H1 (cell line): ENCODE results near the gene SYT2. TPM values are rescaled to one million over a fixed set of nuclear protein-coding genes. Genes with fewer than 3 reads are reported as not detected.

Experiments used
- CTCF ChIA-PET: fragments of 300-600 bp; sonication (Branson Sonifier 250); formaldehyde crosslinking; loops from one replicate; lab custom pipeline; 2021; ENCODE audit not compliant: partially characterized antibody; lab: Charles Lee
- POLR2A ChIA-PET: fragments of 300-600 bp; sonication (Branson Sonifier 250); formaldehyde crosslinking; loops from one replicate; lab custom pipeline; 2021; ENCODE audit warnings: inconsistent platforms; ENCODE audit not compliant: partially characterized antibody; lab: Charles Lee
- DNase-seq, 2 experiments: peaks; one replicate each; pipeline versions ENCODE4 v3.0.0 to v3.0.0-alpha.2; 2010 to 2022; ENCODE audit warnings: low spot score in 2 of 2, low read depth in 1 of 2, mixed read lengths in 1 of 2
- FAIRE-seq: peaks from 2 replicates; lab custom pipeline; 2011; peaks lifted over from hg19 to GRCh38; lab: Jason Lieb, UNC
- H2AFZ ChIP-seq: 2 replicates; pipeline ENCODE4 v1.8.1; 2012; ENCODE audit warnings: low read length, inconsistent platforms
- H2AK5ac ChIP-seq: 2 replicates; pipeline ENCODE4 v1.6.1; 2013; ENCODE audit warnings: low read depth, low read length
- H2BK120ac ChIP-seq: replicated peaks from 2 replicates; pipeline ENCODE3; 2013; ENCODE audit warnings: low read depth, low read length, inconsistent platforms
- H2BK12ac ChIP-seq: 2 replicates; pipeline ENCODE4 v1.6.1; 2013; ENCODE audit warnings: low read depth, low read length
- H2BK15ac ChIP-seq: 2 replicates; pipeline ENCODE4 v1.6.1; 2013; ENCODE audit warnings: low read length
- H2BK20ac ChIP-seq: 2 replicates; pipeline ENCODE4 v1.6.1; 2013; ENCODE audit warnings: low read length
- H2BK5ac ChIP-seq: 2 replicates; pipeline ENCODE4 v1.6.1; 2013; ENCODE audit warnings: low read depth, low read length
- H3K14ac ChIP-seq: 2 replicates; pipeline ENCODE4 v1.6.1; 2013; ENCODE audit warnings: inconsistent platforms; ENCODE audit not compliant: insufficient read length
- H3K18ac ChIP-seq: 2 replicates; pipeline ENCODE4 v1.6.1; 2013; ENCODE audit warnings: low read length; ENCODE audit errors: extremely low read depth
- H3K23ac ChIP-seq: 2 replicates; pipeline ENCODE4 v1.6.1; 2013; ENCODE audit warnings: inconsistent platforms; ENCODE audit not compliant: insufficient read length
- H3K23me2 ChIP-seq: 2 replicates; pipeline ENCODE4 v1.6.1; 2013; ENCODE audit warnings: low read depth, low read length
- H3K27ac ChIP-seq: 2 replicates; pipeline ENCODE4 v1.6.1; 2011; ENCODE audit warnings: low read depth, low read length, inconsistent platforms
- H3K27me3 ChIP-seq, 4 experiments: replicated peaks in 1 of 4; 1 replicate in 1 of 4; 2 replicates in 3 of 4; pipeline versions ENCODE4 v1.6.1 to v1.8.1; 2011 to 2013; ENCODE audit warnings: low read length in 3 of 4, mild to moderate bottlenecking in 3 of 4, inconsistent platforms in 2 of 4, mixed read lengths in 2 of 4, moderate library complexity in 1 of 4; ENCODE audit not compliant: control insufficient read depth in 3 of 4, insufficient read depth in 3 of 4; ENCODE audit errors: extremely low read depth in 1 of 4
- H3K36me3 ChIP-seq, 4 experiments: 2 replicates each; pipeline versions ENCODE4 v1.6.1 to v1.8.1; 2011 to 2013; ENCODE audit warnings: mild to moderate bottlenecking in 4 of 4, low read length in 3 of 4, moderate library complexity in 2 of 4, control low read depth in 1 of 4, inconsistent platforms in 1 of 4; ENCODE audit not compliant: insufficient read depth in 4 of 4, control insufficient read depth in 2 of 4
- H3K4ac ChIP-seq: replicated peaks from 2 replicates; pipeline ENCODE3; 2013; ENCODE audit warnings: low read length, low read depth, mixed read lengths, inconsistent platforms; ENCODE audit not compliant: insufficient read length
- H3K4me1 ChIP-seq, 4 experiments: replicated peaks in 1 of 4; 1 replicate in 1 of 4; 2 replicates in 3 of 4; pipeline versions ENCODE4 v1.6.1 to v1.8.1; 2011 to 2013; ENCODE audit warnings: low read length in 3 of 4, inconsistent platforms in 2 of 4, mixed read lengths in 1 of 4; ENCODE audit not compliant: insufficient read depth in 4 of 4, control insufficient read depth in 3 of 4
- H3K4me2 ChIP-seq, 2 experiments: 2 replicates each; pipeline versions ENCODE4 v1.6.1 to v1.8.1; 2011 to 2013; ENCODE audit warnings: low read depth in 2 of 2, low read length in 2 of 2, control low read depth in 1 of 2, inconsistent platforms in 1 of 2, mild to moderate bottlenecking in 1 of 2; ENCODE audit not compliant: insufficient read depth in 1 of 2
- H3K4me3 ChIP-seq, 4 experiments: fragments of 200-600, 300-600 bp in 1 of 4; sonication (generic), shearing (Covaris generic), sonication (Bioruptor Twin) in 1 of 4; 2 replicates each; pipeline versions ENCODE4 v1.5.1 to v1.8.1; 2011 to 2016; ENCODE audit warnings: low read length in 4 of 4, low read depth in 3 of 4, control low read depth in 2 of 4, inconsistent platforms in 2 of 4, mild to moderate bottlenecking in 2 of 4, mixed read lengths in 1 of 4, moderate library complexity in 1 of 4; ENCODE audit not compliant: insufficient read depth in 2 of 4; ENCODE audit errors: extremely low read depth in 1 of 4
- H3K56ac ChIP-seq: replicated peaks from 2 replicates; pipeline ENCODE3; 2013; ENCODE audit warnings: low read depth, mild to moderate bottlenecking, mixed read lengths, low read length, inconsistent platforms; ENCODE audit not compliant: insufficient read length
- H3K79me1 ChIP-seq: 2 replicates; pipeline ENCODE4 v1.6.1; 2013; ENCODE audit warnings: low read depth, low read length, control low read depth
- H3K79me2 ChIP-seq, 2 experiments: 2 replicates each; pipeline versions ENCODE4 v1.6.1 to v1.8.1; 2012 to 2013; ENCODE audit warnings: low read length in 2 of 2, mild to moderate bottlenecking in 2 of 2, inconsistent platforms in 1 of 2; ENCODE audit not compliant: insufficient read depth in 2 of 2, control insufficient read depth in 1 of 2
- H3K9ac ChIP-seq, 4 experiments: replicated peaks in 1 of 4; 1 replicate in 1 of 4; 2 replicates in 3 of 4; pipeline versions ENCODE4 v1.6.1 to v1.8.1; 2011 to 2013; ENCODE audit warnings: low read depth in 3 of 4, low read length in 3 of 4, control low read depth in 2 of 4, mild to moderate bottlenecking in 2 of 4, moderate library complexity in 2 of 4, inconsistent platforms in 1 of 4; ENCODE audit errors: extremely low read depth in 1 of 4
- H3K9me3 ChIP-seq, 2 experiments: 2 replicates each; pipeline versions ENCODE4 v1.6.1 to v1.8.1; 2012 to 2013; ENCODE audit warnings: mild to moderate bottlenecking in 2 of 2, moderate library complexity in 2 of 2, control low read depth in 1 of 2, inconsistent platforms in 1 of 2, low read depth in 1 of 2, low read length in 1 of 2, mixed read lengths in 1 of 2; ENCODE audit not compliant: insufficient read depth in 2 of 2
- H4K20me1 ChIP-seq, 2 experiments: replicated peaks in 1 of 2; 2 replicates each; pipeline versions ENCODE3 to v1.8.1; 2011 to 2013; ENCODE audit warnings: inconsistent platforms in 2 of 2, low read length in 2 of 2, mild to moderate bottlenecking in 1 of 2; ENCODE audit not compliant: insufficient read depth in 2 of 2, control insufficient read depth in 1 of 2
- H4K5ac ChIP-seq: 2 replicates; pipeline ENCODE4 v1.6.1; 2013; ENCODE audit warnings: low read length, low read depth, mixed read lengths, inconsistent platforms; ENCODE audit not compliant: insufficient read length
- H4K8ac ChIP-seq: 2 replicates; pipeline ENCODE4 v1.8.0; 2013; ENCODE audit warnings: mild to moderate bottlenecking, moderate library complexity, low read length, inconsistent platforms; ENCODE audit not compliant: insufficient read depth; ENCODE audit errors: extremely low read depth
- H4K91ac ChIP-seq: replicated peaks from 2 replicates; pipeline ENCODE3; 2013; ENCODE audit warnings: low read length, mixed read lengths, inconsistent platforms; ENCODE audit not compliant: insufficient read length
- KDM4A ChIP-seq: IDR thresholded peaks from one replicate; pipeline ENCODE4 v1.7.1; 2012; ENCODE audit warnings: low read depth, mild to moderate bottlenecking, moderate library complexity, low read length, inconsistent platforms; ENCODE audit not compliant: severe bottlenecking
- NANOG ChIP-seq: IDR thresholded peaks from 2 replicates; pipeline ENCODE4 v1.6.1; 2011; ENCODE audit warnings: low read length, low read depth, mild to moderate bottlenecking, inconsistent platforms; ENCODE audit not compliant: insufficient read depth, poor library complexity, severe bottlenecking
- WGBS, 2 experiments: shearing (Covaris generic) in 1 of 2; methylation state at CpG; one replicate each; pipeline versions ENCODE4 v1.1.6 to v1.1.7; 2013 to 2015; ENCODE audit warnings: low lambda C conversion rate in 2 of 2, mixed read lengths in 2 of 2, inconsistent platforms in 1 of 2, low coverage in 1 of 2, missing lambda C conversion rate in 1 of 2; ENCODE audit not compliant: insufficient replicate concordance in 2 of 2, insufficient coverage in 1 of 2, insufficient read length in 1 of 2; ENCODE audit errors: extremely low coverage in 1 of 2, missing lambda C conversion rate in 1 of 2; 5-methylcytosine and 5-hydroxymethylcytosine counted together
- polyA plus RNA-seq, 7 experiments: library from polyadenylated mRNA; depleted of rRNA in 3 of 7; stranded (reverse) in 5 of 7; unstranded in 2 of 7; fragments of >200 nt in 5 of 7; fragments of 200-250 nt in 2 of 7; gene quantifications; 1 replicate in 5 of 7; 2 replicates in 1 of 7; 4 replicates in 1 of 7; pipeline versions ENCODE4 v1.2.1 to v1.2.3, GENCODE V29; 2011 to 2013; ENCODE audit warnings: missing spikeins in 2 of 7, mixed read lengths in 2 of 7
- total RNA-seq: library from RNA; stranded (reverse); fragmentation: NEBNext Ultra II Directional; extraction: Animal tissue kit (Norgen Biotek cat#: 25700); gene quantifications from 2 replicates; pipeline ENCODE4 v1.2.1, GENCODE V29; 2021

The SYT2 gene
- total and polyA plus RNA-seq, 2 of the 8 experiments (the other 6 are each of a cell fraction or from before 2014, with no cell fraction given), result 2.8 to 11.0 TPM

GRCh38 chr1:202682477-202682876, 27.8 kb downstream of the SYT2 start:
- no peak overlapping the region for H3K14ac ChIP-seq
- H2BK12ac ChIP-seq, result 0 out of 2 replicates have a peak overlapping the region, but pooled peaks have one; percentile 14
- H2BK120ac ChIP-seq, result no peak overlapping the region
- no peaks in the 10 kb centered on the region; a peak in 1 of 4 replicates for H3K79me2 ChIP-seq
- no peaks in the 10 kb centered on the region for H3K36me3 ChIP-seq
- ChIA-PET POLR2A (interaction anchor here (1.8 kb wide), 1 partner anchor 9 kb away, joined by 4 read pairs; no protein-coding TSS in a partner anchor), CTCF (interaction anchor here (1.0 to 7.8 kb wide), 7 partner anchors 9 to 54 kb away, joined by 3 to 94 read pairs (median 28); no protein-coding TSS in a partner anchor)
- H3K18ac ChIP-seq, result no peak overlapping the region
- H4K5ac ChIP-seq, result no peak overlapping the region
- H3K56ac ChIP-seq, result no peak overlapping the region
- H3K27ac ChIP-seq, result no peak overlapping the region
- no peak overlapping the region for H3K4ac ChIP-seq
- no peaks in the 10 kb centered on the region for H3K27me3 ChIP-seq
- no peak for DNase-seq
- no peaks in the 10 kb centered on the region for H3K9me3 ChIP-seq
- H3K4me1 ChIP-seq, result peaks cover 3 to 19% (median 7%) of the 10 kb centered on the region in 4 experiments; a peak in 5 of 7 replicates
- H2AFZ ChIP-seq, result no peak overlapping the region
- no peaks in the 10 kb centered on the region; the same call in 1 of the 2 replicates for H3K79me1 ChIP-seq
- H3K4me2 ChIP-seq, result no peak overlapping the region
- FAIRE-seq, result no peak
- no peak overlapping the region for H2AK5ac ChIP-seq
- no peak overlapping the region for H3K9ac ChIP-seq
- no peak overlapping the region for H2BK20ac ChIP-seq
- no peak overlapping the region for H3K23ac ChIP-seq
- H4K8ac ChIP-seq, result no peak overlapping the region
- TF ChIP-seq KDM4A (no peak), NANOG (no peak)
- no peak overlapping the region for H3K4me3 ChIP-seq
- no peak overlapping the region for H2BK5ac ChIP-seq
- 90% methylated on average over 9 of the region's 9 CpGs; no CpG with 5 or more reads in 1 of the 2 experiments for WGBS, 2 experiments
- no peak overlapping the region for H2BK15ac ChIP-seq
- peaks cover 2 to 4% of the 10 kb centered on the region in 2 experiments for H4K20me1 ChIP-seq
- H4K91ac ChIP-seq, result no peak overlapping the region
- H3K23me2 ChIP-seq, result no peaks in the 10 kb centered on the region
